Measurements from ENCODE around the gene WDR48. TPM values are rescaled to one million over a fixed set of nuclear protein-coding genes. Genes with fewer than 3 reads are reported as not detected.

The WDR48 gene
- polyA plus RNA-seq, 1 donor from 2014 or later: 111 TPM

DNA sequence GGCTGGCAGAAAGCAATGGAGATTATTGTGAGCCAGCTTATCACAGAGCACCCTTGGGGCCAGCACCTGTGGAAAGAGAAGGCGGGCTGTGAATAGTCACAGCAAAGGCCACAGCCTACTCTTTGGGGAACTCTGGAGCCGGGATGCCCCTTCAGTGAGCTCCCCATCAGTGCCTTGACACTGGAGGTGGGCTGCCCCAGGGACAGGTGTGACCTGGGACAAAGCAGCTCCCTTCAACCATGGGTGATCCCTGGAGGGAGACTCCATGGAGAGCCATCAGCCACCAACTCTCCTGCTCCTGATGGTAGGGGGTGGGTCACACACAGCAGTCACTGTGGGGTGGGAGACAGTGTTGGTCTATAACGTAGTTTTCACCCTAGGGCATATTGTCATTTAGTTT, 61.5 kb downstream of the WDR48 start:
- TF ChIP-seq, protein P1, sequence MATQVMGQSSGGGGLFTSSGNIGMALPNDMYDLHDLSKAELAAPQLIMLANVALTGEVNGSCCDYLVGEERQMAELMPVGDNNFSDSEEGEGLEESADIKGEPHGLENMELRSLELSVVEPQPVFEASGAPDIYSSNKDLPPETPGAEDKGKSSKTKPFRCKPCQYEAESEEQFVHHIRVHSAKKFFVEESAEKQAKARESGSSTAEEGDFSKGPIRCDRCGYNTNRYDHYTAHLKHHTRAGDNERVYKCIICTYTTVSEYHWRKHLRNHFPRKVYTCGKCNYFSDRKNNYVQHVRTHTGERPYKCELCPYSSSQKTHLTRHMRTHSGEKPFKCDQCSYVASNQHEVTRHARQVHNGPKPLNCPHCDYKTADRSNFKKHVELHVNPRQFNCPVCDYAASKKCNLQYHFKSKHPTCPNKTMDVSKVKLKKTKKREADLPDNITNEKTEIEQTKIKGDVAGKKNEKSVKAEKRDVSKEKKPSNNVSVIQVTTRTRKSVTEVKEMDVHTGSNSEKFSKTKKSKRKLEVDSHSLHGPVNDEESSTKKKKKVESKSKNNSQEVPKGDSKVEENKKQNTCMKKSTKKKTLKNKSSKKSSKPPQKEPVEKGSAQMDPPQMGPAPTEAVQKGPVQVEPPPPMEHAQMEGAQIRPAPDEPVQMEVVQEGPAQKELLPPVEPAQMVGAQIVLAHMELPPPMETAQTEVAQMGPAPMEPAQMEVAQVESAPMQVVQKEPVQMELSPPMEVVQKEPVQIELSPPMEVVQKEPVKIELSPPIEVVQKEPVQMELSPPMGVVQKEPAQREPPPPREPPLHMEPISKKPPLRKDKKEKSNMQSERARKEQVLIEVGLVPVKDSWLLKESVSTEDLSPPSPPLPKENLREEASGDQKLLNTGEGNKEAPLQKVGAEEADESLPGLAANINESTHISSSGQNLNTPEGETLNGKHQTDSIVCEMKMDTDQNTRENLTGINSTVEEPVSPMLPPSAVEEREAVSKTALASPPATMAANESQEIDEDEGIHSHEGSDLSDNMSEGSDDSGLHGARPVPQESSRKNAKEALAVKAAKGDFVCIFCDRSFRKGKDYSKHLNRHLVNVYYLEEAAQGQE (IDR thresholded peaks at IDR 0.05; ENCODE audit: borderline replicate concordance): no peak
- TF ChIP-seq SMC3 (conservative IDR thresholded peaks at IDR 0.05; ENCODE audit: poor library complexity) (no peak), TAF1 (IDR thresholded peaks at IDR 0.05; ENCODE audit: low read depth) (no peak), MXI1 (conservative IDR thresholded peaks at IDR 0.05; ENCODE audit: poor library complexity, severe bottlenecking) (no peak), RAD21 (conservative IDR thresholded peaks at IDR 0.05) (no peak), EP300 (conservative IDR thresholded peaks at IDR 0.05; ENCODE audit: poor library complexity, severe bottlenecking) (no peak), EZH2 (IDR thresholded peaks at IDR 0.05; ENCODE audit: borderline replicate concordance, insufficient read depth, low read length, poor library complexity, severe bottlenecking) (no peak), POLR2AphosphoS5 (IDR thresholded peaks at IDR 0.05) (no peak)
- TF ChIP-seq, protein P2, sequence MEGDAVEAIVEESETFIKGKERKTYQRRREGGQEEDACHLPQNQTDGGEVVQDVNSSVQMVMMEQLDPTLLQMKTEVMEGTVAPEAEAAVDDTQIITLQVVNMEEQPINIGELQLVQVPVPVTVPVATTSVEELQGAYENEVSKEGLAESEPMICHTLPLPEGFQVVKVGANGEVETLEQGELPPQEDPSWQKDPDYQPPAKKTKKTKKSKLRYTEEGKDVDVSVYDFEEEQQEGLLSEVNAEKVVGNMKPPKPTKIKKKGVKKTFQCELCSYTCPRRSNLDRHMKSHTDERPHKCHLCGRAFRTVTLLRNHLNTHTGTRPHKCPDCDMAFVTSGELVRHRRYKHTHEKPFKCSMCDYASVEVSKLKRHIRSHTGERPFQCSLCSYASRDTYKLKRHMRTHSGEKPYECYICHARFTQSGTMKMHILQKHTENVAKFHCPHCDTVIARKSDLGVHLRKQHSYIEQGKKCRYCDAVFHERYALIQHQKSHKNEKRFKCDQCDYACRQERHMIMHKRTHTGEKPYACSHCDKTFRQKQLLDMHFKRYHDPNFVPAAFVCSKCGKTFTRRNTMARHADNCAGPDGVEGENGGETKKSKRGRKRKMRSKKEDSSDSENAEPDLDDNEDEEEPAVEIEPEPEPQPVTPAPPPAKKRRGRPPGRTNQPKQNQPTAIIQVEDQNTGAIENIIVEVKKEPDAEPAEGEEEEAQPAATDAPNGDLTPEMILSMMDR (IDR thresholded peaks at IDR 0.05; ENCODE audit: poor library complexity, severe bottlenecking): no peak
- no peaks in the 10 kb centered on the region for H3K27me3 ChIP-seq (ENCODE audit: insufficient read depth, low read depth, low read length)
- no peaks in the 10 kb centered on the region for H3K9me3 ChIP-seq (ENCODE audit: low read length)
- H3K4me3 ChIP-seq (ENCODE audit: low read length): no peak overlapping the region
- H3K27ac ChIP-seq (ENCODE audit: low read length): no peak overlapping the region
- H3F3A ChIP-seq (ENCODE audit: insufficient read depth, low read length, poor library complexity, severe bottlenecking): no peaks in the 10 kb centered on the region
- no peaks in the 10 kb centered on the region for H4K20me1 ChIP-seq (ENCODE audit: insufficient read depth)
- H3K36me3 ChIP-seq (ENCODE audit: insufficient read depth, low read length): no peaks in the 10 kb centered on the region
- no peak overlapping the region for H3K4me2 ChIP-seq (ENCODE audit: low read length)
- no peak overlapping the region for H2AFZ ChIP-seq (ENCODE audit: low read depth, low read length)
- H3K79me2 ChIP-seq (replicated peaks; ENCODE audit: insufficient read depth, low read length): no peaks in the 10 kb centered on the region
- no peaks in the 10 kb centered on the region for H3K9me2 ChIP-seq (ENCODE audit: insufficient read depth, low read length)
- no peak overlapping the region for H3K9ac ChIP-seq (ENCODE audit: low read length)

DNA sequence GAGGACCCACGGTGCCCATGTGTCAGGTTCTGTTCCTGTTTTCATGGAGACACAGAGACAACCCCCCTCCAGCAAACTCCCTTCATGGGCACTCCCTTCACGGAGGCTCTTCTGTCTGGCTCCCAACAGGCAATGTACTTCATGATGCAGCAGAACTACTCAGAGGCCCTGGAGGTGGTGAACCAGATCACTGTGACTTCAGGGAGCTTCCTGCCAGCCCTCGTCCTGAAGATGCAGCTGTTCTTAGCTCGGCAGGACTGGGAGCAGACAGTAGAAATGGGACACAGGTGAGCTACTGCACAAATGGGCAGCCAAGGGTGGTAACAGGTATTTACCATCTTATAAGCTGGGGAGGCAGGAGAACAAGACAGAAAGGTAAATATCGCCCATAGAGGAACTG, 62.6 kb downstream of the WDR48 start:
- Histone ChIP-seq H3K79me2 (replicated peaks; ENCODE audit: insufficient read depth, low read length) (no peaks in the 10 kb centered on the region), H2AFZ (ENCODE audit: low read depth, low read length) (no peak overlapping the region), H3K27ac (ENCODE audit: low read length) (no peak overlapping the region), H3F3A (ENCODE audit: insufficient read depth, low read length, poor library complexity, severe bottlenecking) (no peaks in the 10 kb centered on the region), H3K9me2 (ENCODE audit: insufficient read depth, low read length) (no peaks in the 10 kb centered on the region), H3K9me3 (ENCODE audit: low read length) (no peaks in the 10 kb centered on the region), H3K9ac (ENCODE audit: low read length) (no peak overlapping the region), H3K27me3 (ENCODE audit: insufficient read depth, low read depth, low read length) (no peaks in the 10 kb centered on the region), H3K36me3 (ENCODE audit: insufficient read depth, low read length) (no peaks in the 10 kb centered on the region), H3K4me2 (ENCODE audit: low read length) (no peak overlapping the region), H4K20me1 (ENCODE audit: insufficient read depth) (no peaks in the 10 kb centered on the region), H3K4me3 (ENCODE audit: low read length) (no peak overlapping the region)
- TF ChIP-seq, protein P1 (IDR thresholded peaks at IDR 0.05; ENCODE audit: borderline replicate concordance): no peak
- TF ChIP-seq TAF1 (IDR thresholded peaks at IDR 0.05; ENCODE audit: low read depth) (no peak), MXI1 (conservative IDR thresholded peaks at IDR 0.05; ENCODE audit: poor library complexity, severe bottlenecking) (no peak), EP300 (conservative IDR thresholded peaks at IDR 0.05; ENCODE audit: poor library complexity, severe bottlenecking) (no peak), POLR2AphosphoS5 (IDR thresholded peaks at IDR 0.05) (no peak), EZH2 (IDR thresholded peaks at IDR 0.05; ENCODE audit: borderline replicate concordance, insufficient read depth, low read length, poor library complexity, severe bottlenecking) (no peak), RAD21 (conservative IDR thresholded peaks at IDR 0.05) (no peak), SMC3 (conservative IDR thresholded peaks at IDR 0.05; ENCODE audit: poor library complexity) (no peak)
- TF ChIP-seq, protein P2 (IDR thresholded peaks at IDR 0.05; ENCODE audit: poor library complexity, severe bottlenecking): no peak

All from neural cell (in vitro differentiated cells).